Mammary epithelial cell (primary cell): ENCODE results near the gene FOXN4.

ENCODE experiments used
- EZH2 ChIP-seq: IDR thresholded peaks from 2 replicates; pipeline ENCODE4 v1.6.1; 2012; ENCODE audit warnings: low read length, inconsistent platforms, borderline replicate concordance
- TF ChIP-seq, protein P1 (sequence below), 2 donors: IDR thresholded peaks in 1 of 2; conservative IDR thresholded peaks in 1 of 2; 2 replicates each; pipeline ENCODE4 v1.5.1; 2011 to 2012; ENCODE audit warnings: inconsistent platforms in 2 of 2, low read length in 2 of 2, mild to moderate bottlenecking in 2 of 2, control low read depth in 1 of 2, low read depth in 1 of 2; ENCODE audit not compliant: insufficient read depth in 1 of 2; ENCODE audit errors: extremely low read depth in 1 of 2

DNA sequence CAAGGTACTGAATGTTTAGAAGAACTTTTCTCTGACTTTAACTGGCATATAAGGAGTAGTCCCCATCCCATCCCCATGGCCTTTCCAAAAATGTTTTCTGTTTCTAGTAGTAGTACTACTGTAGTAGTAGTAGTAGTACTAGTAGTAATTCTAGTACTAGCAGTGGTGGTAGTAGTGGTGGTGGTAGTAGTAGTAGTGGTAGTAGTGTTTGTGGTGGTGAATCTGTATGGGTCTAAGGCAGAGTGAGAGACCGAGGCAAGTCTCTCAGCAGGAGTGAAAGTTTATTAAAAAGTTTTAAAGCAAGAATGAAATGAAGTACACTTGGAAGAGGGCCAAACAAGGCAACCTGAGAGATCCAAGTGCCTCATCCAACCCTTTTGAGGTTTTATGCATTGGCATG lies 58.6 kb downstream of the FOXN4 start:
- TF ChIP-seq, protein P1, sequence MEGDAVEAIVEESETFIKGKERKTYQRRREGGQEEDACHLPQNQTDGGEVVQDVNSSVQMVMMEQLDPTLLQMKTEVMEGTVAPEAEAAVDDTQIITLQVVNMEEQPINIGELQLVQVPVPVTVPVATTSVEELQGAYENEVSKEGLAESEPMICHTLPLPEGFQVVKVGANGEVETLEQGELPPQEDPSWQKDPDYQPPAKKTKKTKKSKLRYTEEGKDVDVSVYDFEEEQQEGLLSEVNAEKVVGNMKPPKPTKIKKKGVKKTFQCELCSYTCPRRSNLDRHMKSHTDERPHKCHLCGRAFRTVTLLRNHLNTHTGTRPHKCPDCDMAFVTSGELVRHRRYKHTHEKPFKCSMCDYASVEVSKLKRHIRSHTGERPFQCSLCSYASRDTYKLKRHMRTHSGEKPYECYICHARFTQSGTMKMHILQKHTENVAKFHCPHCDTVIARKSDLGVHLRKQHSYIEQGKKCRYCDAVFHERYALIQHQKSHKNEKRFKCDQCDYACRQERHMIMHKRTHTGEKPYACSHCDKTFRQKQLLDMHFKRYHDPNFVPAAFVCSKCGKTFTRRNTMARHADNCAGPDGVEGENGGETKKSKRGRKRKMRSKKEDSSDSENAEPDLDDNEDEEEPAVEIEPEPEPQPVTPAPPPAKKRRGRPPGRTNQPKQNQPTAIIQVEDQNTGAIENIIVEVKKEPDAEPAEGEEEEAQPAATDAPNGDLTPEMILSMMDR (conservative IDR thresholded peaks at IDR 0.05 in 1 of 2, IDR thresholded peaks at IDR 0.05 in 1 of 2; ENCODE audit: extremely low read depth in 1 of 2, insufficient read depth in 1 of 2, low read depth in 1 of 2, low read length in 2 of 2): no peak
- TF ChIP-seq EZH2: no peak
